ENCODE measurements around the gene FOXP1. TPM values are rescaled to one million over a fixed set of nuclear protein-coding genes. Genes with fewer than 3 reads are reported as not detected.

Gene FOXP1
- total and polyA plus RNA-seq, 12 donors = 4.8 to 56.0 (median 43.8) TPM

DNA sequence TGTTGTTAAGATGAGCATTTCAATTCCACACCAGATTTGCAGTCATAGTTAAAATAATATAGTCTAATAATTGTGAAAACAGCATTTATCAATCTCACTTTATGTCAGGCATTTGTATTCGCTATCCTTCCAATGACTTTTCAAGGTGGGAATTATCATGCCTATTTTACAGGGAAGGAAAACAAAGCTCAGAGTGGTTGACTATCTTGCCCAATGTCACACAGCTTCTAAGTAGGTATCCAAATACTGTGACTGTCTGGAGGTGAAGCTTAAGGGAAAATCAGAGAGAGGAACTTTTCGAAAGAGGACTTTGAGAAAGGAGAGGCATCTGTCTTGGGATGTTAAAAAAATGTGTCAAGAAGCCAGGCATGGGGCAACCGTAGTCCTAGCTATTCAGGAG is 443.1 kb downstream of the FOXP1 start:
- intact Hi-C loops (cut with DNase I) = no loop called here
- 97 to 99% methylated on average over 3 of the region's 3 CpGs for WGBS, 2 donors
- ATAC-seq (no peak), DNase-seq (no peak)
- Histone ChIP-seq H3K9me3 (no peaks in the 10 kb centered on the region), H3K27ac (no peak overlapping the region), H3K4me3 (no peak overlapping the region), H3K4me1 (peaks cover 0 to 9% (median 4%) of the 10 kb centered on the region in 9 donors), H3K36me3 (no peaks in the 10 kb centered on the region), H3K27me3 (no peaks in the 10 kb centered on the region)
- TF ChIP-seq, protein P1, sequence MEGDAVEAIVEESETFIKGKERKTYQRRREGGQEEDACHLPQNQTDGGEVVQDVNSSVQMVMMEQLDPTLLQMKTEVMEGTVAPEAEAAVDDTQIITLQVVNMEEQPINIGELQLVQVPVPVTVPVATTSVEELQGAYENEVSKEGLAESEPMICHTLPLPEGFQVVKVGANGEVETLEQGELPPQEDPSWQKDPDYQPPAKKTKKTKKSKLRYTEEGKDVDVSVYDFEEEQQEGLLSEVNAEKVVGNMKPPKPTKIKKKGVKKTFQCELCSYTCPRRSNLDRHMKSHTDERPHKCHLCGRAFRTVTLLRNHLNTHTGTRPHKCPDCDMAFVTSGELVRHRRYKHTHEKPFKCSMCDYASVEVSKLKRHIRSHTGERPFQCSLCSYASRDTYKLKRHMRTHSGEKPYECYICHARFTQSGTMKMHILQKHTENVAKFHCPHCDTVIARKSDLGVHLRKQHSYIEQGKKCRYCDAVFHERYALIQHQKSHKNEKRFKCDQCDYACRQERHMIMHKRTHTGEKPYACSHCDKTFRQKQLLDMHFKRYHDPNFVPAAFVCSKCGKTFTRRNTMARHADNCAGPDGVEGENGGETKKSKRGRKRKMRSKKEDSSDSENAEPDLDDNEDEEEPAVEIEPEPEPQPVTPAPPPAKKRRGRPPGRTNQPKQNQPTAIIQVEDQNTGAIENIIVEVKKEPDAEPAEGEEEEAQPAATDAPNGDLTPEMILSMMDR (IDR thresholded peaks at IDR 0.05) = no peak

DNA sequence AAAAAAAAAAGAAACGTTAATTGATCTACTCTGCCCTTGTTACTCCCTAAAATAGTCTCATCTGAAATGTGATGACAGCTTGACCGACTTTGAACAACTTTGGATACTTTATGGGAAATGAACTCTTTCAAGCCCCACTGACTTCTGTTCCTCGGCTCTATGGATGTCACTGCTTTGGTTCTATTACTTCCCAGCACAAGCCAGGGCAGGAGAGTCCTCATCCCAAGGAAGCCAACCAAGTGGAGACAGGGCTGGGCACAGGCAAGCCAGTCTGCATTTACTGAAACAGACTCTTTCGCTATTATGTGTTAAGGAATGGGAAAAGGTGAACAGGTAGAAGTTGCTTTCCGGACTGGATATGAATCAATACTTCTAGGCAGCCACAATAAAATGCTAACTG is 444.0 kb downstream of the FOXP1 start:
- TF ChIP-seq, protein P1 (IDR thresholded peaks at IDR 0.05) = no peak
- peaks cover 0 to 19% (median 10%) of the 10 kb centered on the region in 9 donors for H3K4me1 ChIP-seq

DNA sequence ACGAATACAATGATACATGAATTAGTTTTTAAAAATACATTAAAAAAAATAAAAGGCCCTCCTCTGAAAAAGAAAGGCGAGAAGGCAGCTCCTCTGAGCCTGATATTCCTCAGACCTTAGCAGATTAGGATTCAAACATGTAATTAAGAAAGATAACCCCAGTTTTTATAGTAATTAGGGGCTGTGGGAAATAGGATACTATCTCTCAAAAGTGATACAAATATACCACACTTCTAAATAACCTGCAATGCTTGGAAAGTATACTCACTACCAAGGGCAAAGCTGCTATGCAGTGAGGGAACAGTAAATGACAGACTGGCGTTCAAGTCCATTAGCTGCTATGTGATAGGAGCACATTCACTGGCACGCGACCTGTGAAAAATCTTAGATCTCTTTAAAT is 445.1 kb downstream of the FOXP1 start:
- no peak overlapping the region for H3K27ac ChIP-seq
- intact Hi-C loops (cut with DNase I) = loop anchor here in 3 of 10 donors (10.0 kb wide), 2 partner anchors 86 to 446 kb away; partner anchors contain the start of gene FOXP1 (in 2 of the 3)
- H3K9me3 ChIP-seq = no peaks in the 10 kb centered on the region
- TF ChIP-seq, protein P1 (IDR thresholded peaks at IDR 0.05) = no peak
- H3K4me3 ChIP-seq = no peak overlapping the region
- H3K27me3 ChIP-seq = no peaks in the 10 kb centered on the region
- 97 to 98% methylated on average over 5 of the region's 5 CpGs for WGBS, 2 donors
- DNase-seq = no peak
- H3K4me1 ChIP-seq = peaks cover 0 to 28% (median 20%) of the 10 kb centered on the region in 9 donors
- no peaks in the 10 kb centered on the region for H3K36me3 ChIP-seq
- ATAC-seq = no peak

More for the DNA sequence above, 444.0 kb downstream of the FOXP1 start:
- WGBS, 2 donors = 77 to 84% methylated on average over 5 of the region's 5 CpGs
- Histone ChIP-seq H3K27ac (no peak overlapping the region), H3K9me3 (no peaks in the 10 kb centered on the region), H3K36me3 (no peaks in the 10 kb centered on the region), H3K4me3 (no peak overlapping the region), H3K27me3 (no peaks in the 10 kb centered on the region)
- intact Hi-C loops (cut with DNase I) = loop anchor here in 3 of 10 donors (10.0 kb wide), 2 partner anchors 85 to 445 kb away; partner anchors contain the start of gene FOXP1 (in 2 of the 3)
- DNase-seq (no peak), ATAC-seq (no peak)

DNA sequence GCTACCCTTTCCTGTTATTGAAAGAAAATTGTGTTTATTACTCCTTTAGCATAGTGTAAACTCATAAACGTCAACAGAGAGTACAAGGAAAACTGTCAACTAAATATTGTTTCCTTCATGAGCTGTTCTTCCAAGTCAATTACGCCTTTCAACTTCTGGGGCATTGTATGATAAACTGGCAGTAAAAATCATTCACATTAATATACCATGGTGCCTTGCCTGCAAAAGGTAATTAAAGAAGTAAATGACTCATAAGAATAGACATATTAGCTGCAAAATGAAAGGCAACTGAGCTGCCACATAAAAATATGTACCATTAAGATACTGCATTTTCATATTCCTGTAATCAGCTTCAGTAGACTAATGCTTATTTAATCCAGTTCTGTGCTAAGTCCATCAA is 447.3 kb downstream of the FOXP1 start:
- Histone ChIP-seq H3K4me1 (peaks cover 10 to 46% (median 33%) of the 10 kb centered on the region in 9 donors), H3K4me3 (no peak overlapping the region), H3K9me3 (no peaks in the 10 kb centered on the region), H3K36me3 (no peaks in the 10 kb centered on the region), H3K27me3 (no peaks in the 10 kb centered on the region), H3K27ac (no peak overlapping the region)
- TF ChIP-seq, protein P1 (IDR thresholded peaks at IDR 0.05) = no peak
- no peak for DNase-seq
- WGBS, 2 donors = 87% methylated on average over 2 of the region's 2 CpGs
- no peak for ATAC-seq
- intact Hi-C loops (cut with DNase I) = loop anchor here in 3 of 10 donors (10.0 kb wide), 2 partner anchors 89 to 449 kb away; partner anchors contain the start of gene FOXP1 (in 2 of the 3)

All from heart right ventricle (tissue), 16 donors.